ENCODE results near the gene FAM151A.
"Not testable (repeated sequence)": the region's sequence is repeated elsewhere in the genome, so short reads cannot be mapped to it uniquely, and the experiment has no call there.

Gene FAM151A

GRCh38 chr1:54636461-54637446 is 13.4 kb upstream of the FAM151A start:
- DNase-seq (ENCODE audit: low read depth in 2 of 2), result not testable (repeated sequence)

- not testable (repeated sequence) for DNase-seq (ENCODE audit: low read depth in 2 of 2)
Measured at GRCh38 chr1:54635804-54636203, 12.5 kb upstream of the FAM151A start.

GRCh38 chr1:54627196-54627595 is 3.9 kb upstream of the FAM151A start:
- DNase-seq (ENCODE audit: low read depth in 2 of 2), result no peak

- no peak for DNase-seq (ENCODE audit: low read depth in 2 of 2)
Measured at GRCh38 chr1:54624466-54625464, 1.4 kb upstream of the FAM151A start.

GRCh38 chr1:54619749-54620148 is 3.6 kb downstream of the FAM151A start:
- DNase-seq (ENCODE audit: low read depth in 2 of 2), result no peak

GRCh38 chr1:54615531-54616279 is 7.6 kb downstream of the FAM151A start:
- DNase-seq (ENCODE audit: low read depth in 2 of 2), result no peak

- DNase-seq (ENCODE audit: low read depth in 2 of 2), result no peak
Measured at GRCh38 chr1:54614563-54614962, 8.8 kb downstream of the FAM151A start.

- DNase-seq (ENCODE audit: low read depth in 2 of 2), result no peak
Measured at GRCh38 chr1:54614024-54614423, 9.3 kb downstream of the FAM151A start.

GRCh38 chr1:54611621-54612020 is 11.7 kb downstream of the FAM151A start:
- no peak for DNase-seq (ENCODE audit: low read depth in 2 of 2)

- DNase-seq (ENCODE audit: low read depth in 2 of 2), result no peak
Measured at GRCh38 chr1:54610601-54611580, 12.4 kb downstream of the FAM151A start.

GRCh38 chr1:54610048-54610447 is 13.3 kb downstream of the FAM151A start:
- DNase-seq (ENCODE audit: low read depth in 2 of 2), result no peak

- no peak for DNase-seq (ENCODE audit: low read depth in 2 of 2)
Measured at GRCh38 chr1:54609301-54609921, 13.9 kb downstream of the FAM151A start.

- DNase-seq (ENCODE audit: low read depth in 2 of 2), result no peak
Measured at GRCh38 chr1:54608566-54609230, 14.6 kb downstream of the FAM151A start.

- DNase-seq (ENCODE audit: low read depth in 2 of 2), result no peak
Measured at GRCh38 chr1:54607821-54608565, 15.3 kb downstream of the FAM151A start.

GRCh38 chr1:54606990-54607325 is 16.4 kb downstream of the FAM151A start:
- DNase-seq (ENCODE audit: low read depth in 2 of 2), result no peak

GRCh38 chr1:54606096-54606989 is 17.0 kb downstream of the FAM151A start:
- DNase-seq (ENCODE audit: low read depth in 2 of 2), result no peak

- no peak for DNase-seq (ENCODE audit: low read depth in 2 of 2)
Measured at GRCh38 chr1:54604572-54605370, 18.6 kb downstream of the FAM151A start.

All from fibroblast of skin of left quadriceps (primary cell).